Measurements from ENCODE around the gene EIF6. TPM values are rescaled to one million over a fixed set of nuclear protein-coding genes. Genes with fewer than 3 reads are reported as not detected.

The EIF6 gene
- total RNA-seq, 1 donor from 2014 or later = 271 TPM

DNA sequence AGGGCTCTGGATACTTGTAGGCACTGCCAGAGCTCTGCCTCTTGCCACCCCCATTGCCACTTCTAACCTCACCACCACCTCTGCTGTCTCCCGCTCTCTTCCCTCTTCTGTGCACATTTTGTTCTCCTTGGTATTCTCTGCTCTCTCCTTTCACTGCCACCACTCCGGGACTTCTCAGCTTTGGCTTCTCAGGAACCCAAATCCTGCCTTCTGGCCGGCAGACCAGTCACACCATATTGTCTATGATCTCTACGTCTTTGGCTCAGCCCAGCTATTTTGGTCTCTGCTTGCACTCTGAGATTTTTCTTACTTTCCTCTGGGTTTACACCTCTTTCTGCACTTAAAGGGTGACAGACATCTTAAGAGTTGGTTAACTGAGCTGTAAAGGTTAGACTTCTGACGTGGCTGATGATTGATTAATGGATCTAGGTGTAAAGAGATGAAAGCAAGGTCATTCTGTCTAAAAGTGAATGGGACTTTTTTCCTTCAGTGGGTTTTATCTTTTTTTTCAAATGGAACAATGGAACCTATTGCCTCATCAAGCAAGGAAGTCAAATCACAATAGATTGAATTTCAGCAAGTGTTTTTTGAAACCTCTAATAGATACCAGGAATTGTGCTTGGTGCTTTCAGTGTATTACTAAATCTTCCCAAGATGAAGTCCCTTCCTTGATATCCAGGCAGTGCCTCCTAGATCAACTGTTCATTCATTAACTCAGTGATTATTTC, 44.3 kb downstream of the EIF6 start:
- DNase-seq (ENCODE audit: low read depth) = no peak
- Histone ChIP-seq H4K20me1 (ENCODE audit: insufficient read depth, low read length) (no peaks in the 10 kb centered on the region), H3K27me3 (ENCODE audit: insufficient read depth, low read length) (peaks cover 22% of the 10 kb centered on the region), H3K4me2 (ENCODE audit: low read length) (no peak overlapping the region), H3K4me3 (ENCODE audit: insufficient read depth, low read depth, low read length) (no peak overlapping the region), H3K9ac (ENCODE audit: low read length) (no peak overlapping the region), H2AFZ (ENCODE audit: low read depth, low read length) (no peak overlapping the region), H3K79me2 (ENCODE audit: insufficient read depth, low read length) (no peaks in the 10 kb centered on the region), H3K27ac (ENCODE audit: low read depth, low read length) (no peak overlapping the region), H3K9me3 (ENCODE audit: insufficient read depth, low read depth, low read length) (no peaks in the 10 kb centered on the region), H3K4me1 (ENCODE audit: insufficient read depth, low read length) (no peaks in the 10 kb centered on the region), H3K36me3 (ENCODE audit: insufficient read depth, low read length) (no peaks in the 10 kb centered on the region)
- TF ChIP-seq EZH2 (IDR thresholded peaks at IDR 0.05; ENCODE audit: insufficient read depth, low read length) (no peak), CTCF (IDR thresholded peaks at IDR 0.05; ENCODE audit: insufficient read depth, low read depth, low read length) (no peak)
- no peak for FAIRE-seq
- Mint-ChIP-seq H3K9me3 (ENCODE audit: unreplicated experiment) (peaks cover 8% of the 10 kb centered on the region), H3K27me3 (ENCODE audit: low read depth, unreplicated experiment) (peaks cover 13% of the 10 kb centered on the region), H3K4me3 (ENCODE audit: unreplicated experiment) (no peak overlapping the region), H3K4me1 (ENCODE audit: low read depth, unreplicated experiment) (peaks cover 14% of the 10 kb centered on the region), H3K36me3 (ENCODE audit: low read depth, unreplicated experiment) (no peaks in the 10 kb centered on the region), H3K27ac (ENCODE audit: unreplicated experiment) (no peak overlapping the region)

GRCh38 chr20:35238735-35239134, 45.8 kb downstream of the EIF6 start:
- FAIRE-seq = no peak
- no peak overlapping the region for H3K9ac ChIP-seq (ENCODE audit: low read length)
- no peak overlapping the region for H2AFZ ChIP-seq (ENCODE audit: low read depth, low read length)
- H3K27me3 ChIP-seq (ENCODE audit: insufficient read depth, low read length) = peaks cover 17% of the 10 kb centered on the region
- H3K4me2 ChIP-seq (ENCODE audit: low read length) = no peak overlapping the region
- no peak for DNase-seq (ENCODE audit: low read depth)
- no peaks in the 10 kb centered on the region for H3K79me2 ChIP-seq (ENCODE audit: insufficient read depth, low read length)
- no peaks in the 10 kb centered on the region for H3K4me1 ChIP-seq (ENCODE audit: insufficient read depth, low read length)
- no peaks in the 10 kb centered on the region for H3K36me3 ChIP-seq (ENCODE audit: insufficient read depth, low read length)
- no peaks in the 10 kb centered on the region for H4K20me1 ChIP-seq (ENCODE audit: insufficient read depth, low read length)
- TF ChIP-seq CTCF (IDR thresholded peaks at IDR 0.05; ENCODE audit: insufficient read depth, low read depth, low read length) (no peak), EZH2 (IDR thresholded peaks at IDR 0.05; ENCODE audit: insufficient read depth, low read length) (no peak)
- H3K4me3 ChIP-seq (ENCODE audit: insufficient read depth, low read depth, low read length) = no peak overlapping the region
- no peaks in the 10 kb centered on the region for H3K9me3 ChIP-seq (ENCODE audit: insufficient read depth, low read depth, low read length)
- Mint-ChIP-seq H3K4me3 (ENCODE audit: unreplicated experiment) (no peak overlapping the region), H3K27ac (ENCODE audit: unreplicated experiment) (no peak overlapping the region), H3K27me3 (ENCODE audit: low read depth, unreplicated experiment) (peaks cover 17% of the 10 kb centered on the region), H3K9me3 (ENCODE audit: unreplicated experiment) (peaks cover 8% of the 10 kb centered on the region), H3K36me3 (ENCODE audit: low read depth, unreplicated experiment) (peaks cover 2% of the 10 kb centered on the region), H3K4me1 (ENCODE audit: low read depth, unreplicated experiment) (peaks cover 14% of the 10 kb centered on the region)
- H3K27ac ChIP-seq (ENCODE audit: low read depth, low read length) = no peak overlapping the region

GRCh38 chr20:35238170-35238569, 46.4 kb downstream of the EIF6 start:
- H3K36me3 ChIP-seq (ENCODE audit: insufficient read depth, low read length) = no peaks in the 10 kb centered on the region
- TF ChIP-seq CTCF (IDR thresholded peaks at IDR 0.05; ENCODE audit: insufficient read depth, low read depth, low read length) (no peak), EZH2 (IDR thresholded peaks at IDR 0.05; ENCODE audit: insufficient read depth, low read length) (no peak)
- Mint-ChIP-seq H3K4me1 (ENCODE audit: low read depth, unreplicated experiment) (peaks cover 14% of the 10 kb centered on the region), H3K27ac (ENCODE audit: unreplicated experiment) (no peak overlapping the region), H3K9me3 (ENCODE audit: unreplicated experiment) (peaks cover 8% of the 10 kb centered on the region), H3K27me3 (ENCODE audit: low read depth, unreplicated experiment) (peaks cover 17% of the 10 kb centered on the region), H3K4me3 (ENCODE audit: unreplicated experiment) (no peak overlapping the region), H3K36me3 (ENCODE audit: low read depth, unreplicated experiment) (peaks cover 2% of the 10 kb centered on the region)
- no peak overlapping the region for H3K4me2 ChIP-seq (ENCODE audit: low read length)
- no peak overlapping the region for H3K4me3 ChIP-seq (ENCODE audit: insufficient read depth, low read depth, low read length)
- DNase-seq (ENCODE audit: low read depth) (no peak), FAIRE-seq (no peak)
- H3K79me2 ChIP-seq (ENCODE audit: insufficient read depth, low read length) = no peaks in the 10 kb centered on the region
- H3K9ac ChIP-seq (ENCODE audit: low read length) = no peak overlapping the region
- H3K27me3 ChIP-seq (ENCODE audit: insufficient read depth, low read length) = peaks cover 16% of the 10 kb centered on the region
- no peaks in the 10 kb centered on the region for H3K9me3 ChIP-seq (ENCODE audit: insufficient read depth, low read depth, low read length)
- H2AFZ ChIP-seq (ENCODE audit: low read depth, low read length) = no peak overlapping the region
- H3K27ac ChIP-seq (ENCODE audit: low read depth, low read length) = no peak overlapping the region
- no peaks in the 10 kb centered on the region for H3K4me1 ChIP-seq (ENCODE audit: insufficient read depth, low read length)
- no peaks in the 10 kb centered on the region for H4K20me1 ChIP-seq (ENCODE audit: insufficient read depth, low read length)
